ENCODE measurements around the gene CLEC3B. TPM values are rescaled to one million over a fixed set of nuclear protein-coding genes. Genes with fewer than 3 reads are reported as not detected.
"Not testable (repeated sequence)": the region's sequence is repeated elsewhere in the genome, so short reads cannot be mapped to it uniquely, and the experiment has no call there.

The CLEC3B gene, protein sequence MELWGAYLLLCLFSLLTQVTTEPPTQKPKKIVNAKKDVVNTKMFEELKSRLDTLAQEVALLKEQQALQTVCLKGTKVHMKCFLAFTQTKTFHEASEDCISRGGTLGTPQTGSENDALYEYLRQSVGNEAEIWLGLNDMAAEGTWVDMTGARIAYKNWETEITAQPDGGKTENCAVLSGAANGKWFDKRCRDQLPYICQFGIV
- total RNA-seq = 0.43 and 0.64 TPM in 2 replicates

DNA sequence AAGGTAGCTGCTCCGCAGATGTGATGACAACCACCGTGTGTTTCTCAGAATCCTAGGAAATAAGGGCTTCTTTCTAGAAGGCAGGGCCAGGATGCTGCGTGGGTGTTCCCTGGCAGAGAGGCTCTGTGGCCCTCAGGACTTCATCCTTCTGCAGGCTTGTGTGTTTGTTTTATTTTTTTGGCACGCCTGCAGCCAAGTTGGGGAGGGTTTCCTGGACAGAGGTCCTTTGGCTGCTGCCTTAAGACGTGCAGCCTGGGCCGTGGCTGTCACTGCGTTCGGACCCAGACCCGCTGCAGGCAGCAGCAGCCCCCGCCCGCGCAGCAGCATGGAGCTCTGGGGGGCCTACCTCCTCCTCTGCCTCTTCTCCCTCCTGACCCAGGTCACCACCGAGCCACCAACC is at the start of gene CLEC3B:
Gene CLEC3B (plus strand): TSS at position 266 of the 400 bp plus-strand sequence. CDS start 60 bp downstream, at position 326.
- TF ChIP-seq, protein P1, sequence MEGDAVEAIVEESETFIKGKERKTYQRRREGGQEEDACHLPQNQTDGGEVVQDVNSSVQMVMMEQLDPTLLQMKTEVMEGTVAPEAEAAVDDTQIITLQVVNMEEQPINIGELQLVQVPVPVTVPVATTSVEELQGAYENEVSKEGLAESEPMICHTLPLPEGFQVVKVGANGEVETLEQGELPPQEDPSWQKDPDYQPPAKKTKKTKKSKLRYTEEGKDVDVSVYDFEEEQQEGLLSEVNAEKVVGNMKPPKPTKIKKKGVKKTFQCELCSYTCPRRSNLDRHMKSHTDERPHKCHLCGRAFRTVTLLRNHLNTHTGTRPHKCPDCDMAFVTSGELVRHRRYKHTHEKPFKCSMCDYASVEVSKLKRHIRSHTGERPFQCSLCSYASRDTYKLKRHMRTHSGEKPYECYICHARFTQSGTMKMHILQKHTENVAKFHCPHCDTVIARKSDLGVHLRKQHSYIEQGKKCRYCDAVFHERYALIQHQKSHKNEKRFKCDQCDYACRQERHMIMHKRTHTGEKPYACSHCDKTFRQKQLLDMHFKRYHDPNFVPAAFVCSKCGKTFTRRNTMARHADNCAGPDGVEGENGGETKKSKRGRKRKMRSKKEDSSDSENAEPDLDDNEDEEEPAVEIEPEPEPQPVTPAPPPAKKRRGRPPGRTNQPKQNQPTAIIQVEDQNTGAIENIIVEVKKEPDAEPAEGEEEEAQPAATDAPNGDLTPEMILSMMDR (IDR thresholded peaks at IDR 0.05; ENCODE audit: insufficient read depth, low read depth, low read length) = no peak
- H3K4me3 ChIP-seq (ENCODE audit: low read depth, low read length) = no peak within 1 kb of the TSS
- DNase-seq (ENCODE audit: low read depth) = peak; percentile 39

DNA sequence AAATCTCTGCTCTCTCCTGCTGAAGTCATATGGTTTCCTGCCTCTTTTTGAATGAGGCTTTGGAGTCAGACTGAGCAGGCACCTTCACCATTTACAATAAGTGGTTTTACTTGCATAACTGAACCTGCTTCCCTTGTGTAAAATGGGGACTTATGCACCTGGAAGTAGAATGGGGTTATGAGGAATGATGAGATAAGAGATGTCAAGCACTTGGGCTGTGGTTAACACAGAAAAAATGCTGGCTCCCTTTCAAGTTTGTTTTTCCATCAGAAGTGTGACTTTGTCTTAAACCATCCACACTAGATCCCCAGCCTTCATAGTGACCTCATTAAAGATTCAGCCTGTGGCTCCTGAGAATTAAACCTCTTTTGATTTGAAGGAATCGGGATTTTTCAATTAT is 44.9 kb upstream of the CLEC3B start:
- no peak for DNase-seq (ENCODE audit: low read depth)
- TF ChIP-seq, protein P1 (IDR thresholded peaks at IDR 0.05; ENCODE audit: insufficient read depth, low read depth, low read length) = no peak
- no peak overlapping the region for H3K4me3 ChIP-seq (ENCODE audit: low read depth, low read length)

GRCh38 chr3:44981751-44982150 is 44.4 kb upstream of the CLEC3B start:
- TF ChIP-seq, protein P1 (IDR thresholded peaks at IDR 0.05; ENCODE audit: insufficient read depth, low read depth, low read length) = no peak
- no peak overlapping the region for H3K4me3 ChIP-seq (ENCODE audit: low read depth, low read length)
- DNase-seq (ENCODE audit: low read depth) = no peak

GRCh38 chr3:44982817-44983216 is 43.3 kb upstream of the CLEC3B start:
- TF ChIP-seq, protein P1 (IDR thresholded peaks at IDR 0.05; ENCODE audit: insufficient read depth, low read depth, low read length) = no peak
- no peak for DNase-seq (ENCODE audit: low read depth)
- H3K4me3 ChIP-seq (ENCODE audit: low read depth, low read length) = no peak overlapping the region

DNA sequence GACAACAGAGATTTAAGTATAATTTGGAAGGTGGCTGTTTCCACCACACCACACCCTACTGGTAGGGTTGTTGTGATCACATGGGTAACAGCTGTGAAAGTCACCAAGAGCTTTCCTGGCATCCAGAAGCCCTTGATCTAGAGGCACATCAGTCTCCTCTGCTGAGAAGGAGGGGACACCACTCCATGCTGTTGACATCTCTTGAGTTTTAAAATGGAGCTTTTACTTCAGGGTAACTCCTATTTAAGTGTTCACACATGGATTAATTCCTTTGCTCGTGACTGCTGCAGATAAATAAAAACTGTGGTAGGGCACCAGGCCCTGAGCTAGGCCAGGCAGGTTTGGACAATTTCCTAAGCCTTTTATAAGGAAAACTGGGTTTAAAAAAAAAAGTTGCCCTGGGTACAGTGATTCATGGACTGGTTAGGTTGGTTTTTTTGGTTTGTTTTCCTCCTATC is 42.6 kb upstream of the CLEC3B start:
- DNase-seq (ENCODE audit: low read depth) = no peak
- no peak overlapping the region for H3K4me3 ChIP-seq (ENCODE audit: low read depth, low read length)
- TF ChIP-seq, protein P1 (IDR thresholded peaks at IDR 0.05; ENCODE audit: insufficient read depth, low read depth, low read length) = no peak

DNA sequence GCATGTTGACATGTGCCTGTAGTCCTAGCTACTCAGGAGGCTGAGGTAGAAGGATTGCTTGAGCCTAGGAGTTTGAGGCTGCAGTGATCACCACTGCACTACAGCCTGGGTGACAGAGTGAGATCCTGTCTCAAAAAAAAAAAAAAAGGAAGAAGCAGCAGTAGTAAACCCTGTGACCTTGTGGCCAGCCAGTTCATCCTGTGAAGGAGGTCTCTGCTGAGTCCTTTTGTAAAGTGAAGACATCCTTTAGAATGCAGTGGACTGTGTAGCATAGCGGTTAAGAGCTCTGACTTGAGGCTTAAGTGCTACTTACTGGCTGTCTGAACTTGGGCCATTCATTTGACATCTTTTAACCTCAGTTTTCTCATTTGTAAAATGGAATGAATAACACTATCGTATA is 41.8 kb upstream of the CLEC3B start:
- TF ChIP-seq, protein P1 (IDR thresholded peaks at IDR 0.05; ENCODE audit: insufficient read depth, low read depth, low read length) = no peak
- no peak for DNase-seq (ENCODE audit: low read depth)
- no peak overlapping the region for H3K4me3 ChIP-seq (ENCODE audit: low read depth, low read length)

- not testable (repeated sequence) for H3K4me3 ChIP-seq (ENCODE audit: low read depth, low read length); DNase-seq (ENCODE audit: low read depth)
Measured at GRCh38 chr3:44986330-44986729, 39.8 kb upstream of the CLEC3B start.
